ENCODE results near the gene CTSK. TPM values are rescaled to one million over a fixed set of nuclear protein-coding genes. Genes with fewer than 3 reads are reported as not detected.
"Not testable (repeated sequence)": the region's sequence is repeated elsewhere in the genome, so short reads cannot be mapped to it uniquely, and the experiment has no call there.

The CTSK gene
- total RNA-seq, 1 experiment from 2014 or later, result not detected

- DNase-seq (ENCODE audit: low read depth); in situ Hi-C loops (cut with HindIII; ENCODE audit: low pct_unique_long_range_greater_than_20kb, low sequenced_read_pairs): not testable (repeated sequence)
Observed at GRCh38 chr1:150767704-150768103, 40.4 kb downstream of the CTSK start.

DNA sequence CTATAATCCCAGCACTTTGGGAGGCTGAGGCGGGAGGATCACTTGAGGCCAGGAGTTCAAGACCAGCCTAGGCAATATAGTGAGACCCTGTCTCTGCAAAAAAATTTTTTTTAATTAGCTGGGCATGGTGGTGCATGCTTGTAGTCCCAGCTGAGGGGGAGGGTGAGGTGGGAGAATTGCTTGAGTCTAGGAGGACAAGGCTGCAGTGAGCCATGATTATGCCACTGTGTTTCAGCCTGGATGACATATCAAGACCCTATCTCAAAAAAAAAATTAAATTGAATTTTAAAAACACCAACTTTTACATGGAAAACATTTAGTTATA, 42.1 kb downstream of the CTSK start:
- in situ Hi-C loops (cut with HindIII; ENCODE audit: low pct_unique_long_range_greater_than_20kb, low sequenced_read_pairs); DNase-seq (ENCODE audit: low read depth): not testable (repeated sequence)

DNA sequence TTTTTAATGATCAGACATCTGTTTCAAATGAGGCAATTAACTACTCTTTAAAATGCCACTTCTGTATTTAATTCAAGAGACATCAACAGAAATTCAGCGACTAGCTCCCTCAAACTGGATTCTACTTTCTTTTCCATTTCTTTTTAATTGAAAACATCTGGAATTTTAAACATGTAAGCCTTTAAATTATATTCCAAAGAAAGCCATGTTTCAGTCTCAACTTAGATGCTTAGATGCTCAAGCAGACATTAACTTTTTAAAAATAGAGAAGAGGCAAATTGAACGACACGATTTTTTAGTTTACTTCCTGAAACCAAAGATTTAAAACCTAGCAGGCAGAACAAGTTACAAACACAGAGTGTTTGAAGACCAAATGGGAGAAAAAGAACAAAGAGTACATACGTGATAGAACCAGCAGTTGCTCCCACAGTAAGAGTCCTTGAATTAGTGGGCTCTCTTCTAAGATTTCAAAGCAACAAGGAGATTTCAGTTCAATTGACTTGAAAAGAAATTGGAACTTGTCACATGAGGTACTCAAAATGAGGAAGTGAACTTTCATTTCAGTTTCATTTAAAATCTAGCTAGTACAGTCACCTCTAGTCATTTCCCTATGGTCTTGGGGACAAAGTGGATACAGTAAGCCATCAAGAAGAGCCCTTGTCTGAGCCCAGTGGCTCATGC, 42.6 kb downstream of the CTSK start, which contains the start of gene CTSS:
TSS of gene CTSS (minus strand) at position 483 of the 681 bp plus-strand sequence. CDS start 1,015 bp downstream, outside the sequence.
- DNase-seq (ENCODE audit: low read depth), result peak; percentile 16
- in situ Hi-C loops (cut with HindIII; ENCODE audit: low pct_unique_long_range_greater_than_20kb, low sequenced_read_pairs), result no loop called here

DNA sequence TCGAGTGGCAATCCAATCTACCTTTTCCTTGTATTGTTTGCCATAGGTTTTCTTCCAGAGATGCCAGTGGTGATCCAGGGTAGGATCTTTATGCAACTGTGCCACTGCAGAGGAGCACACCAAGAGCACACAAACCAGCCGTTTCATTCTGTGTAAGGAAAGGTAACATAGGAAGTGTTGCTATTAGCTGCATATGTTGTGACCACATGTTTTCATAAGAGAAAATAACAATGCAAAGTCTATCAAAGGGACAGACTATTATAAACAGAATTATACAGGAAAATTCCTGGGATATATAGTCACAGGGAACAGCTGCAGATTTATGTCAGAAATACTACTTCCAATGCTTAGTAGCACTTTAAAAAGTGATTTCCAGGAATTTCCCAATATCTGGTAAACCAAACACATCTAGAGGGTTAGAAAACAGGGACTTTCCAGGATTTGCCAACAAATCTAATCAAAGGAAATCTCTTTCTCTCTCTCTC, 43.4 kb downstream of the CTSK start:
- peak; percentile 51 for DNase-seq (ENCODE audit: low read depth)

GRCh38 chr1:150763018-150763417, 45.0 kb downstream of the CTSK start:
- no peak for DNase-seq (ENCODE audit: low read depth)
- in situ Hi-C loops (cut with HindIII; ENCODE audit: low pct_unique_long_range_greater_than_20kb, low sequenced_read_pairs), result no loop called here

More for the DNA sequence above, 43.4 kb downstream of the CTSK start:
- in situ Hi-C loops (cut with HindIII; ENCODE audit: low pct_unique_long_range_greater_than_20kb, low sequenced_read_pairs), result no loop called here

- in situ Hi-C loops (cut with HindIII; ENCODE audit: low pct_unique_long_range_greater_than_20kb, low sequenced_read_pairs), result no loop called here
Observed at GRCh38 chr1:150762552-150762951, 45.5 kb downstream of the CTSK start.

DNA sequence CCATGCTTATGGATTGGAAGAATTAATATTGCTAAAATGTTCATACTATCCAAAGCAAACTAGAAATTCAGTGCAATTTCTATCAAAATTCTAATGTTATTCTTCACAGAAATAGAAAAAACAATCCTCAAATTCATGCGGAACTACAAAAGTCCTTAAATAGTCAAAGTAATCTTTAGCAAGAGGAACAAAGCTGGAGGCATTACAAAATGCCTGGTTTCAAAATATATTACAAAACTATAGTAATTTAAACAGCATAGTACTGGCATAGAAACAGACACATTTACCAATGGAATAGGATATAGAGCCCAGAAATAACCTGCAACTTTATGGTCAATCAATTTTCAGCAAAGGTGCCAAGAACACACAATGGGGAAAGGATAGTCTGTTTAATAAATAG, 46.3 kb downstream of the CTSK start:
- DNase-seq (ENCODE audit: low read depth), result no peak
- in situ Hi-C loops (cut with HindIII; ENCODE audit: low pct_unique_long_range_greater_than_20kb, low sequenced_read_pairs), result no loop called here

More at GRCh38 chr1:150762552-150762951, 45.5 kb downstream of the CTSK start:
- DNase-seq (ENCODE audit: low read depth), result no peak

DNA sequence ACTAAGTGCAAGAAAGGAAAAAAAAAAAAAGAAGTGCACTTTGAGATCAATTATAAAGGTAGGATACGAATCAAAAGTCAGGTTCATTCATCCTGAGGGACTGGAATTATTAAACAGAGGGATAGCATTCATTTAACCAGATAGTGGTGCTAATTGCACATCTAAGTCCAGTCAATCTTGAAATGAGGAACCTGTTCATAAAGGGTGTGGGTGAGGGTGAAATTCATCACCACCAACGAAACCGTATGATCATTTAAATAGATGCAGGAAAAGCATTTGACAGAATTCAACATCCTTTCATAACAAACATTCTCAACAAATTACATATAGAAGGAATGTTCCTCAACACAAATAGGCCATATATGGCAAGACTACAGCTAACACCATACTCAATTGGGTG, 48.0 kb downstream of the CTSK start:
- no peak for DNase-seq (ENCODE audit: low read depth)
- in situ Hi-C loops (cut with HindIII; ENCODE audit: low pct_unique_long_range_greater_than_20kb, low sequenced_read_pairs), result no loop called here

- in situ Hi-C loops (cut with HindIII; ENCODE audit: low pct_unique_long_range_greater_than_20kb, low sequenced_read_pairs), result no loop called here
Observed at GRCh38 chr1:150753416-150753815, 54.6 kb downstream of the CTSK start.

DNA sequence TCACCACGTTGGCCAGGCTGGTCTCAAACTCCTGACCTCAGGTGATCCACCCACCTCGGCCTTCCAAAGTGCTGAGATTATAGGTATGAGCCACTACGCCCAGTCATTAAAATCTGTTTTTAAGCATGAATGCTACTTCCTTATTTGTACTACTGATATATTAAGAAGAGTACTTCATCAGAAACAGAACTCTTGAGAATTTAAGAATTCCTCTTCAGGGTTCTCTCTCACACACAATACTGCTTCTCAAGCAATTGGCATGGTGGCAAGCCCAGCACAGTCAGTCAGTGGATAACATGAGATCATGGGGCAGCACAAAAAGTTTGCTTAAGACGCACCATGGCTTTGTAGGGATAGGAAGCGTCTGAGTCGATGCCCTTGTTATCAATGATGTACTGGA, 56.6 kb downstream of the CTSK start:
- no peak for DNase-seq (ENCODE audit: low read depth)
- in situ Hi-C loops (cut with HindIII; ENCODE audit: low pct_unique_long_range_greater_than_20kb, low sequenced_read_pairs), result no loop called here

More at GRCh38 chr1:150753416-150753815, 54.6 kb downstream of the CTSK start:
- no peak for DNase-seq (ENCODE audit: low read depth)

- DNase-seq (ENCODE audit: low read depth), result no peak
- in situ Hi-C loops (cut with HindIII; ENCODE audit: low pct_unique_long_range_greater_than_20kb, low sequenced_read_pairs), result no loop called here
Observed at GRCh38 chr1:150749720-150750311, 58.2 kb downstream of the CTSK start.

- DNase-seq (ENCODE audit: low read depth), result no peak
- in situ Hi-C loops (cut with HindIII; ENCODE audit: low pct_unique_long_range_greater_than_20kb, low sequenced_read_pairs), result no loop called here
Observed at GRCh38 chr1:150748878-150749719, 59.0 kb downstream of the CTSK start.

Other genes with a start within 250 kb of the CTSK start
- gene MCL1, start 228.7 kb downstream of the CTSK start, total RNA-seq (2014; rRNA removed; shearing (Covaris generic); ENCODE audit: low replicate concordance), result 81.5 and 83.4 TPM in 2 replicates
- gene ENSA, start 178.6 kb downstream of the CTSK start, total RNA-seq (2014; rRNA removed; shearing (Covaris generic); ENCODE audit: low replicate concordance), result 111 and 143 TPM in 2 replicates
- gene GOLPH3L, start 111.1 kb downstream of the CTSK start, total RNA-seq (2014; rRNA removed; shearing (Covaris generic); ENCODE audit: low replicate concordance), result 14.7 and 33.7 TPM in 2 replicates
- not detected in 2 replicates for gene HORMAD1, start 87.4 kb downstream of the CTSK start, total RNA-seq (2014; rRNA removed; shearing (Covaris generic); ENCODE audit: low replicate concordance)
- gene CTSS, start 42.5 kb downstream of the CTSK start, total RNA-seq (2014; rRNA removed; shearing (Covaris generic); ENCODE audit: low replicate concordance), result 2.9 and 9.1 TPM in 2 replicates
- 5.8 and 8.5 TPM in 2 replicates for gene ARNT, start 68.3 kb upstream of the CTSK start, total RNA-seq (2014; rRNA removed; shearing (Covaris generic); ENCODE audit: low replicate concordance)
- gene CTXND2, start 78.9 kb upstream of the CTSK start, total RNA-seq (2014; rRNA removed; shearing (Covaris generic); ENCODE audit: low replicate concordance), result not detected in 2 replicates
- 29.2 and 31.7 TPM in 2 replicates for gene SETDB1, start 118.1 kb upstream of the CTSK start, total RNA-seq (2014; rRNA removed; shearing (Covaris generic); ENCODE audit: low replicate concordance)
- 41.8 and 63.4 TPM in 2 replicates for gene CERS2, start 166.6 kb upstream of the CTSK start, total RNA-seq (2014; rRNA removed; shearing (Covaris generic); ENCODE audit: low replicate concordance)
- 1.2 and 1.3 TPM in 2 replicates for gene ANXA9, start 174.0 kb upstream of the CTSK start, total RNA-seq (2014; rRNA removed; shearing (Covaris generic); ENCODE audit: low replicate concordance)
- gene MINDY1, start 198.6 kb upstream of the CTSK start, total RNA-seq (2014; rRNA removed; shearing (Covaris generic); ENCODE audit: low replicate concordance), result 8.4 and 11.9 TPM in 2 replicates
- gene PRUNE1, start 200.2 kb upstream of the CTSK start, total RNA-seq (2014; rRNA removed; shearing (Covaris generic); ENCODE audit: low replicate concordance), result 6.9 and 14.4 TPM in 2 replicates
- gene BNIPL, start 228.3 kb upstream of the CTSK start, total RNA-seq (2014; rRNA removed; shearing (Covaris generic); ENCODE audit: low replicate concordance), result not detected in 2 replicates
- 0.84 and 1.9 TPM in 2 replicates for gene C1orf56, start 239.5 kb upstream of the CTSK start, total RNA-seq (2014; rRNA removed; shearing (Covaris generic); ENCODE audit: low replicate concordance)